ENCODE measurements around the gene MDM2. TPM values are rescaled to one million over a fixed set of nuclear protein-coding genes. Genes with fewer than 3 reads are reported as not detected.

Gene MDM2
- total RNA-seq, 1 experiment from 2014 or later = 97.1 TPM

DNA sequence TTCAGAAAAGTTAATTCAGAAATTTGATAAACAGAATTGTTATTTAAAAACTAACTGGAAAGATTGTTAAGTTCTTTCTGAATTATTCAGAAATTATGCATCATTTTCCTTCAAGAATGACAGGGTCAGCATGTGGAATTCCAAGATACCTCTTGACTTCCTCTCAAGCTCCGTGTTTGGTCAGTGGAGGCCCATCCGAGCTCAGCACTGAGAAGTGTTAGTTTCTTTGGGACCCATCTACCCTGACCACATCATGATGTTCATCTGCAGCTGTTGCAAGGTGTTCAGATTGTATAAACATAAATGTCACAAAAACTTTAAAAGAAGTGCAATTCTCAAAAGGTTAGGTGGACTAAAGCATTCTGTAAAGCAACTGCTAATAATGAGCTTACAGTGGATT is 33.7 kb downstream of the MDM2 start:
- no peak overlapping the region for H3K27ac Mint-ChIP-seq (ENCODE audit: unreplicated experiment)
- H3K36me3 Mint-ChIP-seq (ENCODE audit: insufficient read depth, unreplicated experiment) = peaks cover 43% of the 10 kb centered on the region
- TF ChIP-seq, protein P1, sequence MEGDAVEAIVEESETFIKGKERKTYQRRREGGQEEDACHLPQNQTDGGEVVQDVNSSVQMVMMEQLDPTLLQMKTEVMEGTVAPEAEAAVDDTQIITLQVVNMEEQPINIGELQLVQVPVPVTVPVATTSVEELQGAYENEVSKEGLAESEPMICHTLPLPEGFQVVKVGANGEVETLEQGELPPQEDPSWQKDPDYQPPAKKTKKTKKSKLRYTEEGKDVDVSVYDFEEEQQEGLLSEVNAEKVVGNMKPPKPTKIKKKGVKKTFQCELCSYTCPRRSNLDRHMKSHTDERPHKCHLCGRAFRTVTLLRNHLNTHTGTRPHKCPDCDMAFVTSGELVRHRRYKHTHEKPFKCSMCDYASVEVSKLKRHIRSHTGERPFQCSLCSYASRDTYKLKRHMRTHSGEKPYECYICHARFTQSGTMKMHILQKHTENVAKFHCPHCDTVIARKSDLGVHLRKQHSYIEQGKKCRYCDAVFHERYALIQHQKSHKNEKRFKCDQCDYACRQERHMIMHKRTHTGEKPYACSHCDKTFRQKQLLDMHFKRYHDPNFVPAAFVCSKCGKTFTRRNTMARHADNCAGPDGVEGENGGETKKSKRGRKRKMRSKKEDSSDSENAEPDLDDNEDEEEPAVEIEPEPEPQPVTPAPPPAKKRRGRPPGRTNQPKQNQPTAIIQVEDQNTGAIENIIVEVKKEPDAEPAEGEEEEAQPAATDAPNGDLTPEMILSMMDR (IDR thresholded peaks at IDR 0.05; ENCODE audit: unreplicated experiment) = no peak
- no peak for DNase-seq
- no TSS peak for BruUV-seq (replicated peaks)
- no peak overlapping the region for H3K4me3 Mint-ChIP-seq (ENCODE audit: low read depth, unreplicated experiment)
- CTCF ChIA-PET = no interaction called here
- intact Hi-C loops (cut with micrococcal nuclease; ENCODE audit: unreplicated experiment) = no loop called here
- no peaks in the 10 kb centered on the region for H3K27me3 Mint-ChIP-seq (ENCODE audit: unreplicated experiment)
- no peaks in the 10 kb centered on the region for H3K9me3 Mint-ChIP-seq (ENCODE audit: low read depth, unreplicated experiment)
- H3K4me1 Mint-ChIP-seq (ENCODE audit: low read depth, unreplicated experiment) = no peaks in the 10 kb centered on the region

DNA sequence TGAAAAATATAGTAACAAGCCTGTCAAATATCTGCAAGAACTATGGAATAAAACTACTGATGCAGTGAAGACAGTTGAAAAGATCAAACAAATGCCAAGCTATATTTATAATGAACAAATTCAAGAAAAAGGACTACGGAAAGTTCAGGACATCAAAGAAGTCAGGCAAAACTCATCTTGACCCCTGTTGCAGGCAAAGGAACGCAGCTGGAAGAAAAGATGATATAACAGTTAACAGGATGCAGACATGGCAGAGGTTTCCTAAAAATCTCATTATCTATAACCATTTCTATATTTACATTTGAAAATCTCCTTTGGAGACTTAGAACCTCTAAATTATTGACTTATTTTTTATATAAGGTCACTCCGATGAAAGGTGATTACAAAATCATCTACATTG is 34.1 kb downstream of the MDM2 start:
- Mint-ChIP-seq H3K9me3 (ENCODE audit: low read depth, unreplicated experiment) (no peaks in the 10 kb centered on the region), H3K4me1 (ENCODE audit: low read depth, unreplicated experiment) (no peaks in the 10 kb centered on the region), H3K27ac (ENCODE audit: unreplicated experiment) (no peak overlapping the region), H3K4me3 (ENCODE audit: low read depth, unreplicated experiment) (no peak overlapping the region), H3K36me3 (ENCODE audit: insufficient read depth, unreplicated experiment) (peaks cover 39% of the 10 kb centered on the region), H3K27me3 (ENCODE audit: unreplicated experiment) (no peaks in the 10 kb centered on the region)
- CTCF ChIA-PET = no interaction called here
- intact Hi-C loops (cut with micrococcal nuclease; ENCODE audit: unreplicated experiment) = no loop called here
- BruUV-seq (replicated peaks) = no TSS peak
- TF ChIP-seq, protein P1 (IDR thresholded peaks at IDR 0.05; ENCODE audit: unreplicated experiment) = no peak
- no peak for DNase-seq

DNA sequence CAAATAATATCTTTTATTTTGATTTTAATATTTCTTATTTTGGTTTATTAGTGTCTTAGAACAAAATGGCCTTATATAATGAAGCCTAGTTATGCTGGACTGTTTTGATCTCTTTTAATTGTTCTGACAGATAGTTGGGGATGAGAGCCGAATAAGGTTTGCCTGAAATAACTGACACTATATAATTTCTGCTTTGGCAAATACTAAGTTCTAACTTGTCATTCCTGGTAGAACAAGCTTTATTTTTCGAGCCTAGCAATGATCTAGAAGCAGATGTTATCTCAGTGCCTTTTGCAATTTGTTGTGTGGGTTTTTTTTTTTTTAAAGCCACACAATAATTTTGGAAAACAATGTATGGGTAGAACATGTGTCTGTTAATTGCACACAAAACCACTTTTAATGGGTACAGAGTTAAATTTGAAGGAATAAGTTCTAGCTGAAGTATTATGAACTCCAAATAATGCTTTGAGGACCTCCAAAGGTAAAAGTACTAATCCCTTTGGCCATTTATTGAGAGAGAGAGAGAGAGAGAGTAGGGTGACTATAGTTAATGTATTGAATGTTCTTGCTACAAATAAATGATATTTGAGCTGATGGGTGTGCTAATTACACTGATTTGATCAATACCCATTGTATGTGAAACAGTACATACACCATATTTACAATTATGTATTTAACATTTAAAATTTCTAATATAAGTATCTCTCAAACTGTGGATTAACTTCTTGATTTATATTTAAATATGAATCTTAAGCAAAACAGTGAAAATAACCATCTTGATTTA is 35.0 kb downstream of the MDM2 start:
- intact Hi-C loops (cut with micrococcal nuclease; ENCODE audit: unreplicated experiment) = no loop called here
- no peak overlapping the region for H3K4me3 Mint-ChIP-seq (ENCODE audit: low read depth, unreplicated experiment)

DNA sequence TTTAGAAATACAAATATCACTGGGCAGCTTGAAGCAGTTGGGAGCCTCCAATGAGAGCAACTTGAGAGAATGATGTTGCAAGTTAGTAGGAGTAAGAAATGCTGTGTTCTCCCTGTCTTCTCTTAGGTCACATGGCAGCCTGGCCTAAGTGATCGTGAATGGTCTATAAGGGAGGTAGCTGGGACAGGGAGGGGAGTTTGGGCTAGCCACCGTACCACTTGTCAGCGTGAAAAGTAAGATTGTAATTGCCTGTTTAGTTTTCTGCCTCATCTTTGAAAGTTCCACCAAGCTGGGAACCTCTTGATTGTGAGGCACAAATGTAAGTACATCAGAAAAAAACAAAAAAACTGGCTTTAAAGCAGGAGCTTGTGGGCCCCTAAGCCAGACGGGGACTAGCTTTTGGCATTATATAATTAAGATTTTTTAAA is 36.4 kb downstream of the MDM2 start:
- Mint-ChIP-seq H3K27me3 (ENCODE audit: unreplicated experiment) (no peaks in the 10 kb centered on the region), H3K36me3 (ENCODE audit: insufficient read depth, unreplicated experiment) (peaks cover 30% of the 10 kb centered on the region), H3K4me1 (ENCODE audit: low read depth, unreplicated experiment) (no peaks in the 10 kb centered on the region), H3K9me3 (ENCODE audit: low read depth, unreplicated experiment) (no peaks in the 10 kb centered on the region), H3K4me3 (ENCODE audit: low read depth, unreplicated experiment) (no peak overlapping the region), H3K27ac (ENCODE audit: unreplicated experiment) (no peak overlapping the region)
- BruUV-seq (replicated peaks) = no TSS peak
- no peak for DNase-seq
- CTCF ChIA-PET = no interaction called here
- intact Hi-C loops (cut with micrococcal nuclease; ENCODE audit: unreplicated experiment) = no loop called here
- TF ChIP-seq, protein P1 (IDR thresholded peaks at IDR 0.05; ENCODE audit: unreplicated experiment) = no peak

More for the DNA sequence above, 35.0 kb downstream of the MDM2 start:
- TF ChIP-seq, protein P1 (IDR thresholded peaks at IDR 0.05; ENCODE audit: unreplicated experiment) = no peak
- CTCF ChIA-PET = interaction anchor here (0.7 kb wide), 1 partner anchor 78 kb away, joined by 3 read pairs; no protein-coding TSS in a partner anchor
- H3K36me3 Mint-ChIP-seq (ENCODE audit: insufficient read depth, unreplicated experiment) = peaks cover 38% of the 10 kb centered on the region
- no TSS peak for BruUV-seq (replicated peaks)
- no peak overlapping the region for H3K27ac Mint-ChIP-seq (ENCODE audit: unreplicated experiment)
- no peaks in the 10 kb centered on the region for H3K4me1 Mint-ChIP-seq (ENCODE audit: low read depth, unreplicated experiment)
- no peaks in the 10 kb centered on the region for H3K9me3 Mint-ChIP-seq (ENCODE audit: low read depth, unreplicated experiment)
- H3K27me3 Mint-ChIP-seq (ENCODE audit: unreplicated experiment) = no peaks in the 10 kb centered on the region
- DNase-seq = no peak
